SU-DHL-6 (cell line): Measurements from ENCODE around the gene COX19.

Experiments used
- H2AFZ ChIP-seq: fragments of 200-600 bp; sonication (generic); 2 replicates; pipeline ENCODE4 v1.6.1; 2014; ENCODE audit warnings: low read depth, mild to moderate bottlenecking, moderate library complexity, mixed read lengths, antibody characterized with exemption, low read length; ENCODE audit not compliant: severe bottlenecking
- H3F3A ChIP-seq: fragments of 200-600 bp; shearing (Covaris generic); 2 replicates; pipeline ENCODE4 v1.6.0; 2016; ENCODE audit warnings: antibody characterized with exemption, mild to moderate bottlenecking; ENCODE audit not compliant: insufficient read depth
- H3K27ac ChIP-seq: fragments of 200-600 bp; sonication (generic); 2 replicates; pipeline ENCODE4 v1.5.1; 2016; ENCODE audit warnings: low read depth, mild to moderate bottlenecking, low read length, moderate library complexity, mixed read lengths
- H3K27me3 ChIP-seq: fragments of 200-600 bp; sonication (generic), shearing (Covaris generic); 2 replicates; pipeline ENCODE4 v1.6.0; 2014; ENCODE audit warnings: mild to moderate bottlenecking, low read length
- H3K36me3 ChIP-seq: fragments of 200-600 bp; sonication (generic); 2 replicates; pipeline ENCODE4 v1.6.1; 2014; ENCODE audit warnings: mild to moderate bottlenecking, low read length, mixed read lengths
- H3K4me2 ChIP-seq: fragments of 300-600, 200-600 bp; shearing (Covaris generic), sonication (generic); 2 replicates; pipeline ENCODE4 v1.6.0; 2014; ENCODE audit warnings: low read length, low read depth, mild to moderate bottlenecking; ENCODE audit not compliant: poor library complexity, severe bottlenecking
- H3K4me3 ChIP-seq: fragments of 200-600 bp; sonication (generic); 2 replicates; pipeline ENCODE4 v1.5.1; 2014; ENCODE audit warnings: antibody characterized with exemption, low read length, mild to moderate bottlenecking, mixed read lengths; ENCODE audit not compliant: insufficient read depth, poor library complexity, severe bottlenecking
- H3K79me2 ChIP-seq: fragments of 200-600 bp; sonication (generic); 2 replicates; pipeline ENCODE4 v1.6.1; 2014; ENCODE audit warnings: mild to moderate bottlenecking, low read length, moderate library complexity; ENCODE audit not compliant: insufficient read depth
- H3K9ac ChIP-seq: fragments of 200-600 bp; sonication (generic); 2 replicates; pipeline ENCODE4 v1.7.0; 2014; ENCODE audit warnings: mild to moderate bottlenecking, low read length
- H3K9me2 ChIP-seq: fragments of 200-600 bp; sonication (generic); replicated peaks from 2 replicates; pipeline ENCODE4 v1.6.1; 2014; ENCODE audit warnings: low read length; ENCODE audit not compliant: insufficient read depth
- H3K9me3 ChIP-seq: fragments of 200-600 bp; sonication (generic); 2 replicates; pipeline ENCODE4 v1.6.1; 2014; ENCODE audit warnings: low read length, mixed read lengths; ENCODE audit not compliant: insufficient read depth
- H4K20me1 ChIP-seq: fragments of 200-600 bp; sonication (generic); 2 replicates; pipeline ENCODE4 v1.6.1; 2014; ENCODE audit warnings: low read depth, mild to moderate bottlenecking, antibody characterized with exemption, low read length, moderate library complexity, mixed read lengths
- EZH2phosphoT487 ChIP-seq: fragments of 200-600 bp; sonication (generic), shearing (Covaris generic); conservative IDR thresholded peaks from 2 replicates; pipeline ENCODE4 v1.6.1; 2018; ENCODE audit warnings: mild to moderate bottlenecking, antibody characterized with exemption, low read length, moderate library complexity, mixed read lengths
- TF ChIP-seq, protein P1 (sequence below): fragments of 200-600 bp; sonication (generic); IDR thresholded peaks from one replicate; pipeline ENCODE4 v1.5.1; 2017; ENCODE audit warnings: antibody characterized with exemption, mild to moderate bottlenecking, low read length, moderate library complexity; ENCODE audit not compliant: insufficient read depth, poor library complexity, severe bottlenecking

Gene COX19, protein sequence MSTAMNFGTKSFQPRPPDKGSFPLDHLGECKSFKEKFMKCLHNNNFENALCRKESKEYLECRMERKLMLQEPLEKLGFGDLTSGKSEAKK

GRCh38 chr7:974820-975681 is at the start of gene COX19:
Gene COX19, minus strand, starts transcription at chr7:975549. Its CDS starts 40 bp downstream, at chr7:975509.
- peak within 1 kb of the TSS; percentile 98 for H3K4me3 ChIP-seq
- H3K36me3 ChIP-seq, result peaks cover 13% of the 10 kb centered on the region; the same call in 1 of the 2 replicates
- peak within 1 kb of the TSS; percentile 92 for H3K4me2 ChIP-seq
- no peak for TF ChIP-seq EZH2phosphoT487
- TF ChIP-seq, protein P1, sequence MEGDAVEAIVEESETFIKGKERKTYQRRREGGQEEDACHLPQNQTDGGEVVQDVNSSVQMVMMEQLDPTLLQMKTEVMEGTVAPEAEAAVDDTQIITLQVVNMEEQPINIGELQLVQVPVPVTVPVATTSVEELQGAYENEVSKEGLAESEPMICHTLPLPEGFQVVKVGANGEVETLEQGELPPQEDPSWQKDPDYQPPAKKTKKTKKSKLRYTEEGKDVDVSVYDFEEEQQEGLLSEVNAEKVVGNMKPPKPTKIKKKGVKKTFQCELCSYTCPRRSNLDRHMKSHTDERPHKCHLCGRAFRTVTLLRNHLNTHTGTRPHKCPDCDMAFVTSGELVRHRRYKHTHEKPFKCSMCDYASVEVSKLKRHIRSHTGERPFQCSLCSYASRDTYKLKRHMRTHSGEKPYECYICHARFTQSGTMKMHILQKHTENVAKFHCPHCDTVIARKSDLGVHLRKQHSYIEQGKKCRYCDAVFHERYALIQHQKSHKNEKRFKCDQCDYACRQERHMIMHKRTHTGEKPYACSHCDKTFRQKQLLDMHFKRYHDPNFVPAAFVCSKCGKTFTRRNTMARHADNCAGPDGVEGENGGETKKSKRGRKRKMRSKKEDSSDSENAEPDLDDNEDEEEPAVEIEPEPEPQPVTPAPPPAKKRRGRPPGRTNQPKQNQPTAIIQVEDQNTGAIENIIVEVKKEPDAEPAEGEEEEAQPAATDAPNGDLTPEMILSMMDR, result no peak
- H3K9ac ChIP-seq, result peak within 1 kb of the TSS; percentile 94
- 0 out of 2 replicates have a peak, but pooled peaks cover 5% of the 10 kb centered on the region for H3F3A ChIP-seq
- H3K27me3 ChIP-seq, result no peaks in the 10 kb centered on the region
- H4K20me1 ChIP-seq, result peaks cover 4% of the 10 kb centered on the region; the same call in 1 of the 2 replicates
- peaks cover 36% of the 10 kb centered on the region for H3K79me2 ChIP-seq
- H2AFZ ChIP-seq, result peak within 1 kb of the TSS; percentile 88
- H3K9me2 ChIP-seq, result no peaks in the 10 kb centered on the region
- H3K27ac ChIP-seq, result peak within 1 kb of the TSS; percentile 66
- H3K9me3 ChIP-seq, result no peaks in the 10 kb centered on the region

DNA sequence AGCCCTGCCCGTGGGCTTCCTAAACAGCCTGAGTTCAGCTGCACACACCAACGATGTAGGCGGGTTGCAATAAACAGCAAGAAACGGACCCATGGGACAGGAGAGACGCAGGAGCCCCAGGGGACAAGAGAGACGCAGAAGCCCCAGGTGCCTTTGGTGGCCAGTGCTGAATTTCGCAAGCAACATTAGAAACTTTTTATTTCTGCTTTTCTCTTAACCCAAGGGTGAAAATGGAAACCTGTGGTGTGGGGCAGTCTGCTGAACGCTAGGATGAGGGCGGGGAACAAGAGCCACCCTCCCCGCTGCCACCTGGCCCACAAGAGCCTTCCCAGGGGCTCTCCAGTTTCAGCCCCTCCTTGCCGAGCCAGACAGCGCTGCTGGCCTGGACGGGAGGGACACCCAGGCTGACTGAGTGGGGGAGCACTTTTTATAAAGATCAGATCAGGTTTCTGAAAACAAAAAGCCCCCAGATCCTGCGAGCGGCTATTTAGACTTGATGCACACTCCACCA is 49.0 kb upstream of the COX19 start:
- H3F3A ChIP-seq, result peaks cover 41% of the 10 kb centered on the region
- H2AFZ ChIP-seq, result no peak overlapping the region
- H3K9me3 ChIP-seq, result no peaks in the 10 kb centered on the region
- H3K27me3 ChIP-seq, result no peaks in the 10 kb centered on the region
- H3K4me3 ChIP-seq, result peak overlapping the region; percentile 1
- no peak for TF ChIP-seq EZH2phosphoT487
- TF ChIP-seq, protein P1, result no peak
- peak overlapping the region; percentile 92 for H3K27ac ChIP-seq
- H3K9me2 ChIP-seq, result no peaks in the 10 kb centered on the region
- H3K9ac ChIP-seq, result peak overlapping the region; percentile 46
- H4K20me1 ChIP-seq, result 0 out of 2 replicates have a peak, but pooled peaks cover 3% of the 10 kb centered on the region
- H3K4me2 ChIP-seq, result peak overlapping the region; percentile 66
- H3K79me2 ChIP-seq, result no peaks in the 10 kb centered on the region
- no peaks in the 10 kb centered on the region for H3K36me3 ChIP-seq

DNA sequence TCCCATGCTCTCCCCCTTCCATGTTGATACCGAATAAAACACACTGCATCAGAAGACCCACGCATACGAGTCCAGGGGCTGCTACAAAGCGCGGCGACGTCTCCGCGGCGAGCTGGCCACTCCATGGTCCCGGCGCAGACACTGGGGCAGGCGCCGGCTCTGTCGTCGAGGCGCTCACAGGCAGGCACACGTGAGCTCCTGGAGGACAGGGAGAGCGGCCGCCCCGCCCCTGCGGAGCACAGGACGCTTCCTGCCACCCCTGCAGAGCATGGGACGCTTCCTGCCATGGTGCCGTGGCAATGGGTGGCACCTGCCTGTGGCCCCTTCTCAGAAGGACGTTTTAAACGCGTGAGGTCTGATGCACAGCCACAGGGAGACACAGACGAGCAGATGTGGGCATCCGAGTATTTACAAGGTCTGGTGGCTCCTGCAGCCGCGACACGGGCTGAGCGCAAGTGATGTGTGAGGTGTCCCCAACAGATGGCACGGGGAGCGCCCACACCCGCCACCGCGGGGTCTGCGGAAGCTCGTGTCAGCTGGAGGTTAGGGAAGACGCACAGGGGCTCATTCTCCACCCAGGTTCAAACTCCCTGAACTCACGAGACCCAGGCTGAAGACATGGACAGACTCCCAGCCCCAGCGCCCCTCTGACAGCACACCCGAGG is 47.6 kb upstream of the COX19 start:
- peak overlapping the region; percentile 46; the same call in 1 of the 2 replicates for H3K9ac ChIP-seq
- H3K79me2 ChIP-seq, result no peaks in the 10 kb centered on the region
- H4K20me1 ChIP-seq, result 0 out of 2 replicates have a peak, but pooled peaks cover 3% of the 10 kb centered on the region
- H3K36me3 ChIP-seq, result no peaks in the 10 kb centered on the region
- no peaks in the 10 kb centered on the region for H3K9me3 ChIP-seq
- peaks cover 41% of the 10 kb centered on the region for H3F3A ChIP-seq
- H3K4me2 ChIP-seq, result peak overlapping the region; percentile 66
- H2AFZ ChIP-seq, result no peak overlapping the region
- no peak overlapping the region for H3K4me3 ChIP-seq
- no peak for TF ChIP-seq EZH2phosphoT487
- TF ChIP-seq, protein P1, result no peak
- H3K27me3 ChIP-seq, result no peaks in the 10 kb centered on the region
- peak overlapping the region; percentile 92 for H3K27ac ChIP-seq
- no peaks in the 10 kb centered on the region for H3K9me2 ChIP-seq
